Activated T-cell treated with anti-CD3 and anti-CD28 coated beads, Interleukin-2, amount 50 U/mL, for 24 hours (primary cell): Measurements from ENCODE around the gene TTLL1.

ENCODE experiments used
- DNase-seq: peaks from one replicate; pipeline ENCODE4 v3.0.0-alpha.2; 2020
- H3K27ac Mint-ChIP-seq: 2 replicates; pipeline ENCODE4 v1.8.0; 2020; ENCODE audit warnings: mild to moderate bottlenecking, mixed read lengths
- H3K27me3 Mint-ChIP-seq: 2 replicates; pipeline ENCODE4 v1.8.0; 2020; ENCODE audit warnings: mixed read lengths
- H3K36me3 Mint-ChIP-seq: 2 replicates; pipeline ENCODE4 v1.8.0; 2020; ENCODE audit warnings: low read depth, mixed read lengths
- H3K4me1 Mint-ChIP-seq: 2 replicates; pipeline ENCODE4 v1.8.0; 2020; ENCODE audit warnings: low read depth, mixed read lengths
- H3K4me3 Mint-ChIP-seq: 2 replicates; pipeline ENCODE4 v1.8.0; 2020; ENCODE audit warnings: mild to moderate bottlenecking, moderate library complexity, mixed read lengths
- H3K9me3 Mint-ChIP-seq: 2 replicates; pipeline ENCODE4 v1.8.0; 2020; ENCODE audit warnings: mixed read lengths

The TTLL1 gene

DNA sequence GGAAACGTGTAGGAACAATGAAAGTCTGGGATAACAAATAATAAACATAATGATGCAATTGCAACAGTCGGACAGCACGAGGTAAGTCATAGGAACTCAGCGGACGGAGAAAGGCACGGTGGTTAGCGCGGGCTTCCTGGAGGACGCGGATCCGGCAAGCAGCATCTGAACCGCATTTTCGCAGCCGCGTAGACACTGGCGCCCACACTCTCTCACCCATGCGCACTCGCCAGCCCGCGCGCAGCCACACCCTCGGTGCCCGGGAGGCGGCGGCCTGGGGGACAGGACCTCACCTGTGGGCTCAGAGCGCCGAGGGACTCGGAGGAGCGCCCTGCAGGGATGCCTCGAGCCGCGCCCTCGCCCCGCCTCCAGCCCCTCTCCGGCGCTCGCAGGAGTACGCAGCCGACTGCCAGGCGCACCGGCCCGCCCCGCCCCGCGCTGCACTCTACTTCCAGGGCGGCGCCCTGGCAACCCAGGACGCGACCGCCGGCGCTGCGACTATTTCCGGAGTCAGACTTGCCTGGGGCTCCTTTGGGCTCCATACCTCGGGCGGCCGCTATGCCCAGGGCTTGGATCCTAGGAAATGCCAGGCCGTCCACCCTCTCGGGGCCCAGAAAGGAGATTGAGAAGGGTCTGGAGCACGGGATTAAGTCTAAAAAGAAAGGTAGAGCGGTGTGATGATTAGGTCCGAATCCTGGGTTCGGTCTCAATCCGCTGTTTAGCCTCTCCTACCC lies at the start of gene TTLL1:
Gene TTLL1, minus strand, starts transcription at position 408 of the 734 bp plus-strand sequence. CDS start 13,805 bp downstream, outside the sequence.
- Mint-ChIP-seq H3K9me3 (no peaks in the 10 kb centered on the region), H3K36me3 (peaks cover 5% of the 10 kb centered on the region), H3K27me3 (no peaks in the 10 kb centered on the region), H3K4me1 (peaks cover 27% of the 10 kb centered on the region), H3K4me3 (peak within 1 kb of the TSS; percentile 87), H3K27ac (peak within 1 kb of the TSS; percentile 95)
- DNase-seq: peak; percentile 92

DNA sequence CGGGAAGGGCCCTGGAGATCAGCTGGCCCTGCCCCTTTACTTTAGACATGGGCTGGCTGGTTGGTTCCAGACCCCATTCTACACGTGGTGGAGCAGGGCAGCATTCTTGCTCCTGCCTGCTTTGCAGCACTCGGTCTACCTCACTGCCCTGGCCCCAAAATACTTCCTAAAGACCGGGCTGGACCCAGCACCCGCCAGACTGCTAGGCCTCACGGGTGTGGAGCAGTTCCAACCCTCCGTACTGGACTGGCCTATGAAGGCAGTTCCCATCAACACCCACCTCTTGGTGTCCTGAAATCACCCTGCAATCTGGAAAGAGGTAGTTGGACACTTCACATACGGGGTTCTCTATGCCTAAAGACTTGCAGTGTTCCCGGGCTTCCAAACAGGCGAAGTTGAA lies 47.6 kb upstream of the TTLL1 start:
- H3K4me1 Mint-ChIP-seq: peaks cover 18% of the 10 kb centered on the region
- H3K4me3 Mint-ChIP-seq: no peak overlapping the region
- H3K27ac Mint-ChIP-seq: no peak overlapping the region
- H3K36me3 Mint-ChIP-seq: peaks cover 95% of the 10 kb centered on the region
- no peaks in the 10 kb centered on the region for H3K9me3 Mint-ChIP-seq
- no peaks in the 10 kb centered on the region for H3K27me3 Mint-ChIP-seq
- DNase-seq: no peak

DNA sequence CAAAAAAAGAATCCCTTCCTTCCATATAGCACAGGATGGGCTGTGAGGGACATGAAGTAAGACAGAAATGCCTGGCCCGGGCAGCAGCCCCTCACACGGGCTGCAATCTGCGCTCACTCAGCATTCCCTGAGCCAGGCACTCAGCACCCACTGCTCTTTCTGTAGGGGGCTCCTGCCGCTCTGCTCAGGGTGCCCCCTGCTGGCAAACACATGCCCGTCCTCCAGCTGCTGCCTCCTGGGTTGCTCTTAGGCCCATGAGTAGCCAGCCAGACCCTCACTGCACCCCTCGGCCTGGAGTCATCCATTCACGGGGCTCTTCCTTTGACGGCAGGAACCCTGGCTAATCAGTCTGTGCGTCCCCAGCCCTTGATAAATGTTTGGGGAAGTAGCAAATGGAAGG lies 47.1 kb upstream of the TTLL1 start:
- no peak overlapping the region for H3K27ac Mint-ChIP-seq
- peaks cover 97% of the 10 kb centered on the region for H3K36me3 Mint-ChIP-seq
- H3K27me3 Mint-ChIP-seq: no peaks in the 10 kb centered on the region
- peaks cover 14% of the 10 kb centered on the region for H3K4me1 Mint-ChIP-seq
- no peak overlapping the region for H3K4me3 Mint-ChIP-seq
- peak; percentile 56 for DNase-seq
- H3K9me3 Mint-ChIP-seq: no peaks in the 10 kb centered on the region

DNA sequence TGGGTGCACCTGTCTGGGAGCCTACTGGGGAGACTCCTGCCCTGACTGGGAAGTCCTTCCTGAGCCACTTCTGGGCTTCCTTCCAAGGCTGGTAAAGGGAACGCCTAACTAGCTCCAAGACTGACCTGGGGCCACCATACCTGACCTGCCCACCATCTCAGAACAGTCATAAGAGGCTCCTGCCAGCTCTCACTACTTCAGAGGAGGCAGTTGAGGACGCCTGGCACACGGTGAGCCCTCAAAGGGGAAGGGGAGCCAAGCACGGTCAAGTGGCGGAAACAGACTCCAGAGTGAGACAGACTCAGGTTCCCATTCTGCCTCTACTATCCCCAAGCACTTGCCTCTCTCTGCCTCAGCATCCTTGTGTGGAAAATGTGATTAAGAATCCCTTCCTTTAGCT lies 46.4 kb upstream of the TTLL1 start:
- H3K36me3 Mint-ChIP-seq: peaks cover 90% of the 10 kb centered on the region
- no peaks in the 10 kb centered on the region for H3K9me3 Mint-ChIP-seq
- H3K27ac Mint-ChIP-seq: no peak overlapping the region
- H3K4me3 Mint-ChIP-seq: no peak overlapping the region
- peaks cover 7% of the 10 kb centered on the region for H3K4me1 Mint-ChIP-seq
- H3K27me3 Mint-ChIP-seq: no peaks in the 10 kb centered on the region
- DNase-seq: no peak

DNA sequence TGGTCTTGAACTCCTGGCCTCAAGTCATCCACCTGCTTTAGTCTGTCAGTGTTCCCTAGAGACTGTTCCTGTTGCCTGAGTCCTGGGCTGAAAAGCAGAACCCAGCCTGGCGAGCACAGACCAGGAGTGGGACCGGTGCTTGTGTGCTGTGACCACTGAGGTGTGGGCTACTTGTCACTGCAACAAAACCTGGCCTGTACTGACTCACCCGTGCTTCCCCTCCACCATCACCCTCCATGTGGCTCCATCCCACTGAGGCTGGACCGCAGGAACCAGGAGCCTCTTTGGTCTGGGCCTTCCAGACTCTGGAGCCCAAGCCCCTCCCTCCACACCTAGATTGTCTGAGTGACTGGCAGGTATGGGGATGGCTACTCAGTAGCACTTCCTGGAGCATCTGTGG lies 45.4 kb upstream of the TTLL1 start:
- H3K4me1 Mint-ChIP-seq: peaks cover 5% of the 10 kb centered on the region
- DNase-seq: no peak
- no peaks in the 10 kb centered on the region for H3K9me3 Mint-ChIP-seq
- H3K27me3 Mint-ChIP-seq: no peaks in the 10 kb centered on the region
- H3K27ac Mint-ChIP-seq: no peak overlapping the region
- H3K36me3 Mint-ChIP-seq: peaks cover 82% of the 10 kb centered on the region
- no peak overlapping the region for H3K4me3 Mint-ChIP-seq

DNA sequence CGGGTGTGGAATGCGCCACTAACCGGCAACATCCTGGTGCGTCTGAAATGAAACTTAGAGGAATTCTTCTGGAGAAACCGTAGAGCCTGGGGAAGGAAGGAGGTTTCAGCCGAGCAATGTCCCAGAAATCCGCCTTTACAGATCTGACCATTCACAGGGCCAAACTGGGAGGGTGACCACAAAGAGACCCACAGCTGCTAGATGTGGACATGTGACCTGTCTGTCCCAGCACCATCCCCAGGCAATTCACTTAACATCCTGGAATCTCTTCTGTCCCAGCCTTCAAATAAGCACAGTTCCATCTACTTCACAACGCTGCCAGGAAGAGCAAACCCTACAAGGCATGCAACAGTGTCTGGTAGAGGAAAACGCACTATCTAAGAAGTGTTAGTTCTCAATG lies 44.2 kb upstream of the TTLL1 start:
- Mint-ChIP-seq H3K27me3 (no peaks in the 10 kb centered on the region), H3K27ac (no peak overlapping the region), H3K4me1 (peaks cover 2% of the 10 kb centered on the region), H3K36me3 (peaks cover 70% of the 10 kb centered on the region), H3K9me3 (no peaks in the 10 kb centered on the region), H3K4me3 (no peak overlapping the region)
- no peak for DNase-seq

DNA sequence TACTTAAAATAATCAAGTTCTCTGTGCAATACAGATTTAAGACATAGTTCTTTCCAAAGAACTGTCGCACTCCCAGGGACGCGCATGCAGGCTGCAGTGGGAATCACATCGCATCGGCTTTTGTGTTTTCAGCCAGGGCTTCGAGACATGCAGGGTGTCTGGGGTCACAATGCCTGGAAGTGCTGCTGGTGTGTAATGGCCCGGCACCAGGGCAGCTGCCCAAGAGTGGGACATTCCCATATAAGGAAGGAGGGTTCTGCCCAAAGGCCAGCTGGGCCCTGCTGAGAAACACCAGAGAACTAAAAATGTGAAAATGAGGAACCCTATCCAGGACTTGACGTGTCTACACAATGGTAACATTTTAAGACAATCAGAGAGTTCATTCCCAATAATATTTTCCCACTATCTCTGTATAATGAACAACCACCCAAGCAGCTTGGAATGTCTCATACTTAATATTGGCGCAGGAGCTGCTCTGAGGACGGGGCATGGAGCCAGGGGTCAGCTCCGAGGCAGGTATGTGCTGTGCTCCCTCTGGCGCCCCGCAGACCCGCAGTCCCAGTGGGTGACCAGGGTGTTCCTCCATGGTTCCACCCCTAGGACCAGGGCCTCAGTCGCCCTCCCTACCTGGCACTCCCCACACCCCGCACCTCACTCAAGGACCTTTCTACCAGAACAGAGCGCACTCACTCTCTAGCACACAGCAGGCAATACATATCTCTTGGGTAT lies 42.7 kb upstream of the TTLL1 start:
- H3K27ac Mint-ChIP-seq: no peak overlapping the region
- H3K4me1 Mint-ChIP-seq: peaks cover 2% of the 10 kb centered on the region
- DNase-seq: no peak
- no peak overlapping the region for H3K4me3 Mint-ChIP-seq
- peaks cover 56% of the 10 kb centered on the region for H3K36me3 Mint-ChIP-seq
- H3K9me3 Mint-ChIP-seq: no peaks in the 10 kb centered on the region
- no peaks in the 10 kb centered on the region for H3K27me3 Mint-ChIP-seq

DNA sequence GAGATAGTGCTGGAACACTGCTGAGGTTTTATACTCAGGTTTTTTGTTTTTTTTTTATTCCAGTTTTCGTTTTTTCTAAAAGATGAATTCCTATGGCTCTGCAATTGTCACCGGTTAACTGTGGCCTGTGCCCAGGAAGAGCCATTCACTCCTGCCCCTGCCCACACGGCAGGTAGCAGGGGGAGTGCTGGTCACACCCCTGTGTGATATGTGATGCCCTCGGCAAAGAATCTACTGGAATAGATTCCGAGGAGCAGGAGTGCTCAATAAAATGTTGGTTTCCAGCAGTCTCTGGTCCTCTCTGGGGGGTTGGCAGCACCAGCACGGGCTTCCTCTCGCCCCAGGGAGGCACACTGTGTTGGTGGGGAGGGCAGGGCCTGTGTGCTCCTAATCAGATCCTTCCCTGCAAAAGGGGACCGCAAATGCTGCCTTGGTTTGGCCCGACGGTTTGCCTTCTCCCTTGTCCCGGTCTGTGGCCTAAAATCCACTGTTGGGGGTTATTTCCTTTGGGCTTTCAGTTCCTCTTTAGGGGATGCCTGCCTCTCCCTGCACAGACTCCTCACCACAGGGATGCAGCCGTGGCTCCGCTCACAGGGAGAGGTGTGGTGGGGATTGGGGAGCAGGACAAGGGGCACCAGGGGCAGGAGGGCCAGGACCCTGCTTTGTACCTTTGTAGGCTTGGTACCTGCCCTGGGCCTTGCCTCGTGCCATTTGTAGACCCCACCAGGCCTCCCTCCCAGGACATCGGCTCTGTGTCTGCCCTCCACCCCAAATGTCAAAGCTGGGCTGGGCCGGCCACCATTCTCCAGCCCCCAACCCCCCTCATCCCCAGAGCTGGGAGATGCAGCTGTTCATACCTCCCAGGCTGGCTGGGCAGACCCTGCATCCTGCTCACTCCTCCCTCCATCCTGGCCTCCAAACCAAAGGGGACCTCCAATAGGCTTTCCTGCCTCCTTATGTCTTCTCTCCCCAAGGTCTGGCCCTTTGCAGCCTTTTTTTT lies 40.5 kb upstream of the TTLL1 start:
- Mint-ChIP-seq H3K4me1 (no peaks in the 10 kb centered on the region), H3K4me3 (no peak overlapping the region), H3K27ac (no peak overlapping the region), H3K9me3 (no peaks in the 10 kb centered on the region), H3K27me3 (no peaks in the 10 kb centered on the region), H3K36me3 (peaks cover 35% of the 10 kb centered on the region)
- DNase-seq: no peak

DNA sequence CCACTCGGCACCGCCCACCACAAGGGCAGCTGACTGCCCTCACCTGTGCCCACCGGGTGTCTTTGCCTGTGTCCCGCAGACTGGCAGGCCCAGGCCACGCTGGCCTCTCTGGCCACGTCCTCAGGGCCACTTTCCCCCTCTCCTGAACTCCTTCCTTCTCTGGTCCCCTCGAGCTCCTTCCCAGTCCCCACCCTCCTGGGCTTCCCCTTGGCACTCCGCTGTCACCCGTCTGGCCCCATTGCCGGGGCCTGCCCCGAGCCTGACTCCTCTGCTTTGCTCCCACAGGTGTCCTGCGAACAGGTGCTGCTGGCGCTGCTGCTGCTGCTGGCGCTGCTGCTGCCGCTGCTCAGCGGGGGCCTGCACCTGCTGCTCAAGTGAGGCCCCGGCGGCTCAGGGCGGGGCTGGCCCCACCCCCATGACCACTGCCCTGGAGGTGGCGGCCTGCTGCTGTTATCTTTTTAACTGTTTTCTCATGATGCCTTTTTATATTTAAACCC lies 39.8 kb upstream of the TTLL1 start:
- Mint-ChIP-seq H3K36me3 (peaks cover 27% of the 10 kb centered on the region), H3K4me3 (no peak overlapping the region), H3K27me3 (no peaks in the 10 kb centered on the region), H3K27ac (no peak overlapping the region), H3K4me1 (no peaks in the 10 kb centered on the region), H3K9me3 (no peaks in the 10 kb centered on the region)
- no peak for DNase-seq

DNA sequence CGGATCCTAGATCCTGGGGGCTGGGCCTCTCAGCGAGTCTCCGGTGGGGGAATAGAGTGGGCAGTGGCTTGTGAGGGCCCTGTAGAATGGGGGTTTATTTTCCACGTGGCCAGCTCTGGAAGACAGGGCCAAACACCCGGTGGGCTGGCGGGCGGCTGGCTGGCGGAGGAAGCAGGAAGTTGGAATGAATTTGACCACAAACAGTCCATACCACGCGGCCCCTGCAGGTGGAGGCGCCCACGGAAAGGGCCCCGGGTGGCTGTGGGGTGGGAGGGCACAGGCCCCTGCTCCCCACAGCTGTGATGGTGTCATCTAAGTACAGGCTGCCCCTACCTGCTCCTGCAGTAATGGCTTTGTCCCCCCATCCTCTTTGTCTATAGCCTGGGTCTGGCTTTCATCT lies 38.9 kb upstream of the TTLL1 start:
- H3K4me1 Mint-ChIP-seq: no peaks in the 10 kb centered on the region
- no peak overlapping the region for H3K4me3 Mint-ChIP-seq
- DNase-seq: no peak
- H3K36me3 Mint-ChIP-seq: peaks cover 19% of the 10 kb centered on the region
- H3K27ac Mint-ChIP-seq: peak overlapping the region; percentile 17
- no peaks in the 10 kb centered on the region for H3K27me3 Mint-ChIP-seq
- H3K9me3 Mint-ChIP-seq: no peaks in the 10 kb centered on the region

DNA sequence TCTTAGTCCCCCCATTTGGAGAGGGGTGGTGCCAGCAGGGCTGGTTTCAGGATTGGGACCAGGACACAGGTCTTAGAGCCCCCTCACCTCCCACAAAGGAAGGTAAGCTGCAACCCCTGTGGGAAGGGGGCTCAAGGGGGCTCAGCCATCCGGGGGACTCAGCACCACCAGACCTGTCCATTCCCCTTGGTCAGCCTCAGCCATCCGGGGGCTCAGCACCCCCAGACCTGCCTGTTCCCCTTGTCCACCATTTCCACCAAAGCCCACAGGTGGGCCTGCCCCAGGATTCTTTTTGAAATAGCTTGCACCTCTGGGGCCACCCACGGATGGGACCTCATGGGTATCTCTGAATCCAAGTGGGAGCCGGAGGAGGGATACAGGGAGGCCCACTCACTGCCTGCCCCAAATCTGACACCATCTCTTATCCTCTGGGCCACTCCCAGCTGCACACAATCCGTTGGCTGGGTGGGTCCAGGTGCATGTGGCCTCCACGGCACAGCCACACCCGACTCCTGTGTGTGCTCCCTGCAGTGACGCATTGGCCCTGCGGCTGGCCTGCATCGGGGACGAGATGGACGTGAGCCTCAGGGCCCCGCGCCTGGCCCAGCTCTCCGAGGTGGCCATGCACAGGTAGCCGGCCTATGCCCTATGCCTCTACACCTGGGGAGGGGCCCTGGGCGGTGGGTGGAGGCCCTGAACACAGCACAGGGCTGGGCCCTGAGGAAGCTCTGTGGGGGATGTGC lies 38.1 kb upstream of the TTLL1 start:
- Mint-ChIP-seq H3K4me1 (no peaks in the 10 kb centered on the region), H3K27me3 (no peaks in the 10 kb centered on the region)

DNA sequence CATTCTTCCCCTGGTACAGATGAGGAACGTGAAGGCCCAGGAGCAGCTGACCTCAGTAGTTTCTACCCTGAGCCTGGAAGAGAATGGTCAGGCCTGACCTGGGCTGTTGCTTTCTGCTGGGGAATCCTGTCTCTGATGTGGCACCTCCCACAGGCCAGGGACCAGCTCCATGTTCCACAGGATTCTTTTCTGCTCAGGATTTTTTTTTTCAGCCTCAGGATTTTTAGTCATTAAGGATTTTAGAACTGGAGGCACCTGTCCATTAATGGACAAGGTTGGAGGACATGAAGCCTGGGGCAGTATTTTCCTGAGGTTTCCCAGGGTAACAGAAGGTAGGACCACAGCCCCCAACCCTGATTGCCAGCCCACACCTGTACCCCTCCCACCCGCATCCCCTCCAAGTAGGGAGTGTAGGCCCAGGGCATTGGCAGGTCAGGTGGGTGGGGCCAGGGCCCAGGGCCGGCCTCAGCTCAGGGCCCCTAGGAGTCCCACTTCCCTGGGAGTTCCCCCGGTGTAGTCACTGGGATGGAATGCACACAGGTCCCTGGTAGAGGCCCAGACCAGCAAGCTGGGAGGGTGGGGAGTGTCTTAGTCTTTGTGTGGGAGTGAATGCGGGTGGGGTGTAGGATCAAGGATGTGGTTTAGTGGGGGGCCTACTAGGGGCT lies 37.4 kb upstream of the TTLL1 start:
- no peak overlapping the region for H3K4me3 Mint-ChIP-seq
- H3K9me3 Mint-ChIP-seq: no peaks in the 10 kb centered on the region
- H3K4me1 Mint-ChIP-seq: no peaks in the 10 kb centered on the region
- peaks cover 4% of the 10 kb centered on the region for H3K36me3 Mint-ChIP-seq
- no peak for DNase-seq
- no peak overlapping the region for H3K27ac Mint-ChIP-seq
- no peaks in the 10 kb centered on the region for H3K27me3 Mint-ChIP-seq

More for the DNA sequence above, 38.1 kb upstream of the TTLL1 start:
- Mint-ChIP-seq H3K27ac (no peak overlapping the region), H3K36me3 (peaks cover 11% of the 10 kb centered on the region), H3K4me3 (no peak overlapping the region), H3K9me3 (no peaks in the 10 kb centered on the region)
- no peak for DNase-seq

DNA sequence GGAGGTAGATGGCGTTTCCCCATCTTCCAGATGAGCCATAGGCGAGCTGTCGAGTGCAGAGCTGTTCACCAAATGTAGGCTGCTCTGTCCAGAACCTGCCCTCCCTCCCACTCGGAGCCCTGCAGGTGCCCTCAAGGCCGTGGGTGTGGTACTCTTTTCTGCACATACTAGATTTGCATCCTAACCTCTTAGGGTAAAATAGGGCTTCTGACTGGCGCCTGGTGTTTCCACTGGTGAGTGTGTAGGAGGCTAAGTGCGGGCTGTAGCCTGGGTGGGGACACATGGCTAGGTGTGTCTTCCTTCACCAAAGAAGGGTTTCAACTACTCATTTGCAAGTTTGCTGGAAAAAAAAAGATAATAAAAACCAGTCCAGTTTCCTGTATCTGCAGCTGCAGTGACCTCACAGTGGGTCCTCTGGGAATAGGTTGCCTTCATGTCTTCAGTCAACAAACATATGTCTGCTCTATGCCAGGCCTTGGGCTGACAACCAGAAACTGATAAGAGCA lies 29.8 kb upstream of the TTLL1 start:
- Mint-ChIP-seq H3K9me3 (no peaks in the 10 kb centered on the region), H3K27me3 (no peaks in the 10 kb centered on the region), H3K36me3 (no peaks in the 10 kb centered on the region), H3K27ac (no peak overlapping the region), H3K4me1 (peaks cover 7% of the 10 kb centered on the region), H3K4me3 (no peak overlapping the region)
- DNase-seq: no peak
